ENCODE measurements around the gene NT5C2.
"Not testable (repeated sequence)": the region's sequence is repeated elsewhere in the genome, so short reads cannot be mapped to it uniquely, and the experiment has no call there.

NT5C2 gene

DNA sequence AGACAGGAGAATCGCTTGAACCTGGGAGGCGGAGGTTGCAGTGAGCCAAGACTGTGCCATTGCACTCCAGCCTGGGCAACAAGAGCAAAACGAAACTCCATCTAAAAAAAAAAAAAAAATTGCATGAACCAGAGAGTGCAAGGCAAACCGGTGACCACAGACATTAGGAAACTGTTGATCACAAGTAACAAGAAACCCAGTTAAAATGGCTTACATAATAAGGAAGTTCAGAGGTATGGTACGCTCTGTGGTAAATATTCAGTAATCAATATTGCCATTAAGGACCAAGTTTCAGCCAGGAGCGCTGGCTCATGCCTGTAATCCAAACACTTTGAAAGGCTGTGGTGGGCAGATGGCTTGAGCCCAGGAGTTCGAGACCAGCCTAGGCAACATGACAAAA is 9.2 kb upstream of the NT5C2 start:
- DNase-seq (ENCODE audit: low read depth in 2 of 2, low spot score in 1 of 2), result no peak

DNA sequence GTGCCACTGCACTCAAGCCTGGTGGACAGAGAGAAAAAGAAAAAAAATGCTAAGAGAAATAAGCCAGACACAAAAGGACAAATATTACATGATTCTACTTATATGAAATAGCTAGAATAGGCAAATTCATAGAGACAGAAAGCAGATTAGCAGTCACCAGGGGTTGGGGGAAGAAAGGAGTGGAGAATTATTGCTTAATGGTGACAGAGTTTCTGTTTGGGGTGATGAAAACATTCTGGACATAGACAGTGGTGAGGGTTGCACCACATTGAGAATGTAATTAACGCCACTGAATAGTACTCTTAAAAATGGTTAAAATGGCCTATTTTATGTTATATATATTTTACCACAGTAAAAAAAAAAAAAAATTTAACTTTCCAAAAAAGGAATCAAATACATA is 6.4 kb upstream of the NT5C2 start:
- no peak for DNase-seq (ENCODE audit: low read depth in 2 of 2, low spot score in 1 of 2)

GRCh38 chr10:103198648-103199047 is 5.6 kb upstream of the NT5C2 start:
- no peak for DNase-seq (ENCODE audit: low read depth in 2 of 2, low spot score in 1 of 2)

DNA sequence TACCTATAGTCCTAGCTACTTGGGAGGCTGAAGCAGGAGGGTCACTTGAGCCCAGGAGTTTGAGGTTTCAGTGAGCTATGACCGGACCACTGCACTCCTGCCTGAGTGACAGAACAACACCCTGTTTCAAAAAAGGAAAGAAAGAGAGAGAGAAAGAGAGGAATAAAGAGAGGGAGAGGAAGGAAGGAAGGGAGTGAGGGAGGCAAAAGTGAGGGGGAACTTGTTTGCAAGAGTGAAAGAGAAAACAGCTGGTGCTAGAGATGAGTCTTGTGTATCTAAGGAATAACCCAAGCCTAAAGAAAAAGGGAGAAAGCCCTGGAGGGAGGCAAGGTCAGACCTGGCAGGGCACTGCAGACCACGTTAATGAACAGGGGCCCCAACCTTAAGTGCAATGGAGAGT is 4.8 kb upstream of the NT5C2 start:
- no peak for DNase-seq (ENCODE audit: low read depth in 2 of 2, low spot score in 1 of 2)

DNA sequence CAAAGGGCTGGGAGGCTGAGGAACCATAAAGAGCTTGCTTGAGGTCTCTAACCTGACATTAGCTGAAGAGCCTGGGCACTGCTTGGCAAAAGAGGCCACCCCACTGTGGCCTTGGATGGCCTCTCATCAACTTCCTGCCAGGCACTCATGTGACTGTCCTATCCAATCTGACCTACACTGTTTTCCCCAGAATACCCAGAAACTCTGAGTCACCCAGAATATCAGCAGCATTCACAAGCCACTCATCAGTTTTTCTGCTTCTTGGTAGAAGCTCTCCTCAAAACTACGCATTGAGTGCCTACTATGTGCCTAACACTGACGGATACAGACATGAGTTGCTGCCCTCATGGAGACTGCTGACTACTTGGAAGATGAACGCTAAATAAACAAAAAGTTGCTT is 4.1 kb upstream of the NT5C2 start:
- DNase-seq (ENCODE audit: low read depth in 2 of 2, low spot score in 1 of 2), result no peak

DNA sequence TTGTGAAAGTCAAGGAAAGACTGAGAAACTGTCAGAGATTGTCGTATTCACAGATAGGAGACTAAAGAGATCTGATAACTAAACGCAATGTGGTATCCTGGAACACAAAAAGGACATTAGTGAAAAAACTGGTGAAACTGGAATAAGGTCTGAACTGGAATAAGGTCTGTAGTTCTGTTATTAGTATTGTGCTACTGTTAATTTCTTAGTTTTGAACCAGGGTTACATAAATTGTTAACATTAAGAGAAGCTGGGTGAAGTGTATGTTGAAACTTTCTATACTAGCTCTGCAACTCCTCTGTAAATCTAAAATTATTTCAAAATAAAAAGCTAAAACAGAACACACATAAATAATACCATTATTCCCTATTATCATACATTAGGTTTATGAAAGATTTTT is 3.4 kb upstream of the NT5C2 start:
- DNase-seq (ENCODE audit: low read depth in 2 of 2, low spot score in 1 of 2), result no peak

DNA sequence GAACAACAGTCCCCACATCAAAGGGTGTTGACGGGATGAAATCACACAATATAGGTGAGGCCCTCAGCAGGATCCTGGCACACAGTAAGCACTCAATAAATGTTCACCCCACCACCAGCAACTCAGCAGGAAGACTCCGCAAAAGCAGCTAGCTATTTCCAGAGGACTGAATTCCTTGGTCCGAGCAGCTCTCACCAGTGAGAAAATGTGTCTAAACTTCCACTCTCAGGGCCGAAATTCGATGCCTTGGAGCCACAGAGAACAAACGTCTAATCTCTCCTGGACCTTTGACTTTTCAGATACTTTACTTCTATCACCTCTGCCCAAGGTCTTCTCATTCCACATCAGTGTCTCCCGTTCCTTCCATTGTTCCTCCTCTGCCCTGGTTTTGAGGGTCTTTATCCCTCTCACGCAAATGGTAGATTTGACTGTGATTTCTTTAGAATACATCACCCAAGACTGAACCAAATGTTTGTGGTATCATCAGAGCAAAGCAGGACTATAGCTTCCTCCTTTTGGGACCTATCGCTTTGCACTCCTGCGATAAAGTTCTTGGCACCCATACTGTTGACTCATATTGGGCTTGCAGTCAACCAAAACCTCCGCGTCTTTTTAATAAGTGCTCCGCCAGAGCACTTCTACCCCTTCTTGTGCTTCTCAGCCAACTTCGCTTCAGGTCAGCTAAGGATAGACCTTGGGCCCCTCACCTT is 903 bp upstream of the NT5C2 start:
- DNase-seq (ENCODE audit: low read depth in 2 of 2, low spot score in 1 of 2), result no peak

DNA sequence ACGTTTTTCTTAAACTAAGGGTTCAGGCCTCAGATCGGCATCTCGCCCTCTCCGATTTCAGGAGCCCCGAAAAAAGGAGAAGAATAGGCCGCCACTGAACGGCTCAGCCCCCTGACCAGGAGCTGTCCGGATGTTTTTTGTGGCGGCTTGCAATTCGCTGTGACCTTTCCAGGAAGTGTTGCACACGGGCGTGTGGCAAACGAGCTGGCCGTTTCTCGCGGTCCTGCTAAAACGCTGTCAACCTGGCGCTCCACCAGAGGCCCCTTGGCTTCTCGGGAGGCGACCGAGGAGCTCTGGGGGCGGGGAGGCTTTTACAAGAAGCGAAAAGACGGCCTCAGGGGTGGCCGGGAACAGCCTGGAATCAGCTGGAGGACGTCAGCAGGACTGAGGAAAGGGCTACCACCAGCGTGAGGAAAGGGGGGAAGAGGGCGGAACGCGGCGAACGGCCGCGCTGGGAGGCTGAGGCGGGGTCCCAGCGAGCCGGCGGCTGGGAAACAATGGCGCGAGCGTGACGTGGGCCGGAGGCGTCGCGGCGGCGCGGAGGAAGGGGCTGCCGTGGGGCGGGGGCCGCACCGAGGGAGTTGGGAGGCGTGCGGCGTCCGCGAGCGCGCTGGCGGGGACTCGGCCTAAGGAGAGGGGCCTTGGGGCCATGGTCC is 493 bp downstream of the NT5C2 start:
- peak; percentile 19 to 29 for DNase-seq (ENCODE audit: low read depth in 2 of 2, low spot score in 1 of 2)

- no peak for DNase-seq (ENCODE audit: low read depth in 2 of 2, low spot score in 1 of 2)
These were observed 1.0 kb downstream of the NT5C2 start for GRCh38 chr10:103192089-103192450.

GRCh38 chr10:103191198-103191597 is 1.9 kb downstream of the NT5C2 start:
- DNase-seq (ENCODE audit: low read depth in 2 of 2, low spot score in 1 of 2), result not testable (repeated sequence)

DNA sequence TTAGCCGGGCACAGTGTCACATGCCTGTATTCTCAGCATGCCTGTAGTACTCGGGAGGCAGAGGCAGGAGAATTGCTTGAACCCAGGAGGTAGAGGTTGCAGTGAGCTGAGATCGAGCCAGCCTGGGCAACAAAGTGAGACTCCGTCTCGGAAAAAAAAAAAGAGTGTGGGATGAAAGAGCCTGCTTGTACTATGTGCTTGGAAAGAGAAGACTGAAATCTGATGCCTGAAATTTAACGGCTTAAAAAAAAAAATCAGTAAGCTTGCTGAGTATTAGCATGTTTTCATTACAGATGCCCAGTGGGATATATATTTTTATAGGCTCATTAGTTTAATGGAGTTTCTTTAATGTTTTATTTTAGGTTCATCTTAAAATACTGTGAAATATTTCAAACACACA is 4.2 kb downstream of the NT5C2 start:
- DNase-seq (ENCODE audit: low read depth in 2 of 2, low spot score in 1 of 2), result no peak

- no peak for DNase-seq (ENCODE audit: low read depth in 2 of 2, low spot score in 1 of 2)
These were observed 6.9 kb downstream of the NT5C2 start for GRCh38 chr10:103186128-103186527.

- DNase-seq (ENCODE audit: low read depth in 2 of 2, low spot score in 1 of 2), result no peak
These were observed 8.5 kb downstream of the NT5C2 start for GRCh38 chr10:103184615-103185014.

- DNase-seq (ENCODE audit: low read depth in 2 of 2, low spot score in 1 of 2), result not testable (repeated sequence)
These were observed 9.1 kb downstream of the NT5C2 start for GRCh38 chr10:103183991-103184451.

DNA sequence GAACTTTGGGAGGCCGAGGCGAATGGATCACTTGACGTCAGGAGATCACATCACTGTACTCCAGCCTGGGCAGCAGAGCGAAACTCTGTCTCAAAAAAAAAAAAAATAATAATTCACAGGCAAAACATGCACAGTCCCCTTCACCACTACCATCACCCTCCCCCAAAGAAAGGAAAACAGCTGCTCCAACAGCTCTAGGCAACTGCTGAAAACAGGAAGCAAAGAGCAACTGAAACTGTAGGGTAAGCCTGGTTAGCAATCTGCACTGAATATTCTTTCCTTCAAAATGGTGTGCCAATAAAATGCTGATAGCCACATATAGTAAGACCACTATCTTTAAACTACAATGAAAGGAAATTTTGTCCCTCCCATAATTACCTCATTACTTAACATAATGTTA is 11.8 kb downstream of the NT5C2 start:
- no peak for DNase-seq (ENCODE audit: low read depth in 2 of 2, low spot score in 1 of 2)

DNA sequence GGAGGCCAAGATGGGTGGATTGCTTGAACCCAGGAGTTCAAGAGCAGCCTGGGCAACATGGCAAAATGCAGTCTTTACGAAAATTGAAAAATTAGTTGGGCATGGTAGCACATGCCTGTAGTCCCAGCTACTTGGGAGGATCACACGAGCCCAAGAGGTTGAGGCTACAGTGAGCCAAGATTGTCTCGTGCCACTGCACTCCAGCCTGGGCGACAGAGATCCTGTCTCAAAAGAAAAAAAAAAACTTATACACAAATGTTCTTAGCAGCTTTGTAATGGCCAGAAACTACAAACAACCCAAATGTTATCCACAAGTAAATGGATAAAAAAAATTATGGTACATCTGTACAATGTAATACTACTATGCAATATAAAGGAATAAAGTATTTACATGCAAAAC is 12.6 kb downstream of the NT5C2 start:
- no peak for DNase-seq (ENCODE audit: low read depth in 2 of 2, low spot score in 1 of 2)

DNA sequence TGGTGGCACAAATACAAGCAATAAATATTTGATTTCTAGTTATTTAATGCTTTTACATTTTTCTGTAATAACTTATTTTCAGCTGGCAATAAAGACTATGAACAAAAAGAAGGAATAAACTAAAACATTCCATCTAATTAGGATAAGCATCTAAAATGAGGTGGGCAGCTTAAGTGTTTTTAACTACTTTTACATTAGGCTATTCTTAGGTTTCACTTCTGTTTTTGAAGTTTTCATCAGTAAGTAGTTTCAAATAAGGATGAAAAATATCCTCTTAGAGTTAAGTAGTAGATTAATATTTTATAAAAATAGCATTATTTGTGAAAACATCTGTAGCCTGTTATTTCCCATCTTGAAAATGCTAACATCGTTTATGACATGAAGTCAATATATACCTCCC is 15.9 kb downstream of the NT5C2 start:
- DNase-seq (ENCODE audit: low read depth in 2 of 2, low spot score in 1 of 2), result no peak

- no peak for DNase-seq (ENCODE audit: low read depth in 2 of 2, low spot score in 1 of 2)
These were observed 17.3 kb downstream of the NT5C2 start for GRCh38 chr10:103175580-103176285.

DNA sequence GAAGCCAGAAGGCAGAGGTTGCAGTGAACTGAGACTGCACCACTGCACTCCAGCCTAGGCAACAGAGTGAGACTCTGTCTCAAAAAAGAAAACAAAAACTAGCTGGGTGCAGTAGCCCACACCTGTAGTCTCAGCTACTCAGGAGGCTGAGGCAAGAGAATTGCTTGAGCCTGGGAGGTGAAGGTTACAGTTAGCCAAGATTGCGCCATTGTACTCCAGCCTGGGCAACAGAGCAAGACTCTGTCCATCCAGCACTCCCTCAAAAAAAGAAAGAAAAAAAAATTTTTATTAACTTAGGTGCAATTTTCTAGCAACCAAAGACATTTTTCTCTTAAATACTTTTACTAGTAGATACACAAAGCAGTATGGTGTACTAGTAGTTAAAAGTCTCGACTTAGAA is 18.7 kb downstream of the NT5C2 start:
- DNase-seq (ENCODE audit: low read depth in 2 of 2, low spot score in 1 of 2), result not testable (repeated sequence)

DNA sequence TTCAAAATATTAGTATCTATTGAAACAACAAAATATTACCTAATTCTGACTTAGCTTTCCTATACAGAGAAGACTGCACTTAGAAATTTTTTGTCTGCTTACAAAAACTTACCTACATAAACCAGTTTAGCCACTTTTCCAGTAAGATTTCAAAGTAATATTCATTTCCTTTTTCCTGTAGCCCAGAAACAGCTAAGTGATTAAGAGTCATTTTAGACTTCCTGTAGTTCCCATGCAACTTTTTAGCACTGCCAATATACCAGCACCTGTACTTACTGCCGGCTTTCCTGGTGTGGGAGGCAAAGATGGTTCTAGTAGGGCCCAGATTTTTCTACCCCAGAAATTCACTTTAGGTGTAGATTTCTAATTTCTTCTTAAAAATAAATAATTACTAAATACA is 21.8 kb downstream of the NT5C2 start:
- DNase-seq (ENCODE audit: low read depth in 2 of 2, low spot score in 1 of 2), result no peak

- DNase-seq (ENCODE audit: low read depth in 2 of 2, low spot score in 1 of 2), result no peak
These were observed 24.6 kb downstream of the NT5C2 start for GRCh38 chr10:103168438-103168837.

DNA sequence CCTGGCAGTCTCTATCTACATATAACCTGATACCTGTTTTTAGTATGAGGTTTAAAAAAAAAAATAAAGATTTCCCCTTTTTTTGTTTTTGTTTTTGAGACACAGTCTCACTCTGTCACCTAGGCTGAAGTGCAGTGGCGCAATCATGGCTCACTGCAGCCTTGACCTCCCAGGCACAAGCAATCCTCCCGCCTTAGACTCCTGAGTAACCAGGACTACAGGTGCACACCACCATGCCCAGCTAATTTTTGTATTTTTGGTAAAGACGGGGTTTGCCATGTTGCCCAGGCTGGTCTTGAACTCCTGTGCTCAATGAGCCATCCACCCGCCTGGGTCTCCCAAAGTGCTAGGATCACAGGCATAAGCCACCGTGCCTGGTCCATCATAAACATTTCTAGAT is 25.5 kb downstream of the NT5C2 start:
- DNase-seq (ENCODE audit: low read depth in 2 of 2, low spot score in 1 of 2), result not testable (repeated sequence)

Measured in stimulated activated CD8-positive, alpha-beta memory T cell treated with anti-CD3 and anti-CD28 coated beads, Interleukin-4, amount 100 ng/mL, for 4 hours (primary cell).